GM12864 (cell line): ENCODE results near the gene BRD1.

Experiments
- DNase-seq: peaks from one replicate; pipeline ENCODE4 v3.0.0-alpha.2; 2011; ENCODE audit warnings: low read depth
- H3K4me3 ChIP-seq: 2 replicates; pipeline ENCODE4 v1.5.1; 2011; ENCODE audit warnings: mild to moderate bottlenecking, low read depth, low read length, control low read depth
- TF ChIP-seq, protein P1 (sequence below): IDR thresholded peaks from 2 replicates; pipeline ENCODE4 v1.5.1; 2011; ENCODE audit warnings: low read depth, mild to moderate bottlenecking, moderate library complexity, low read length, control low read depth, inconsistent platforms; ENCODE audit errors: missing control alignments

The BRD1 gene

DNA sequence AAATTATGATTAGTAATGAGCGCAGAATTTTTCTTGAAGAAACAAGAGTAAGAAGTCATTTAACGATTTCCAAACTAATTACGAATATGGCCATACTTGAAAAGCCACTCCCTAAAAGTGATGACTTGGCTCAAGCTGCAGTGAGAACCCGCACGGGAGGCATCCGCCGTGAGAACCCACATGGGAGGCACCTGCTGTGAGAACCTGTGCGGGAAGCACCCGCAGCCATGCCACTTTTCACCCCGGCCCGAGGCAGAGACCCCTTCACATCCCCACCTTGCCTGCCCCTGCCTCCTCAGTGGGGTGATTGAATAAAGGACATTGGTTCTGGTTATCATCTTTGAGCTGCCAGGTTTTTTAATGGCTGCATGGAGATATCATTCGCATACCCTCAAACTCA, 89.7 kb downstream of the BRD1 start:
- TF ChIP-seq, protein P1, sequence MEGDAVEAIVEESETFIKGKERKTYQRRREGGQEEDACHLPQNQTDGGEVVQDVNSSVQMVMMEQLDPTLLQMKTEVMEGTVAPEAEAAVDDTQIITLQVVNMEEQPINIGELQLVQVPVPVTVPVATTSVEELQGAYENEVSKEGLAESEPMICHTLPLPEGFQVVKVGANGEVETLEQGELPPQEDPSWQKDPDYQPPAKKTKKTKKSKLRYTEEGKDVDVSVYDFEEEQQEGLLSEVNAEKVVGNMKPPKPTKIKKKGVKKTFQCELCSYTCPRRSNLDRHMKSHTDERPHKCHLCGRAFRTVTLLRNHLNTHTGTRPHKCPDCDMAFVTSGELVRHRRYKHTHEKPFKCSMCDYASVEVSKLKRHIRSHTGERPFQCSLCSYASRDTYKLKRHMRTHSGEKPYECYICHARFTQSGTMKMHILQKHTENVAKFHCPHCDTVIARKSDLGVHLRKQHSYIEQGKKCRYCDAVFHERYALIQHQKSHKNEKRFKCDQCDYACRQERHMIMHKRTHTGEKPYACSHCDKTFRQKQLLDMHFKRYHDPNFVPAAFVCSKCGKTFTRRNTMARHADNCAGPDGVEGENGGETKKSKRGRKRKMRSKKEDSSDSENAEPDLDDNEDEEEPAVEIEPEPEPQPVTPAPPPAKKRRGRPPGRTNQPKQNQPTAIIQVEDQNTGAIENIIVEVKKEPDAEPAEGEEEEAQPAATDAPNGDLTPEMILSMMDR = no peak
- no peak for DNase-seq

DNA sequence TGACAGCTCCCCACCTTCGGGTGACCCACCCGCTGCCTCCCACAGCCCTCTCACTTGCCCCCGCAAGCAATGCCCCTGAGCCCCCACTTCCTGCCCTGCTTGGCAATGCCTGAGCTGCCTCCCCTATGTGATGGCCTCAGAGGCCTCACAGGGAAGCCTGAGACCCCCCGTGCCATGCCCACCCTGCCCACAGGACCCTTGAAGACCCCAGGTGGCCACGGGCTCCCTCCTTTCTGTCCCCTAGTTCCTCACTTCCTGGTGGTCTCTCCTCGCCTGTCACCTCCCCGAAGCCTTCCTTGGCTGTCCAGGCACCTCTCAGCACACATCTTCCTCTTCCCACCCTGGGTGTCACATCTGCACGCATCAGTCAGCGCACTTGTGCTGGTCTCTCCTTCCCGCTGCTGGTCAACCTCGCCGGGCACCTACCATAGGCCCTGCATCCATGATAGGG, 90.5 kb downstream of the BRD1 start:
- TF ChIP-seq, protein P1 = no peak
- no peak for DNase-seq
- no peak overlapping the region for H3K4me3 ChIP-seq

More for the DNA sequence above, 89.7 kb downstream of the BRD1 start:
- H3K4me3 ChIP-seq = no peak overlapping the region

DNA sequence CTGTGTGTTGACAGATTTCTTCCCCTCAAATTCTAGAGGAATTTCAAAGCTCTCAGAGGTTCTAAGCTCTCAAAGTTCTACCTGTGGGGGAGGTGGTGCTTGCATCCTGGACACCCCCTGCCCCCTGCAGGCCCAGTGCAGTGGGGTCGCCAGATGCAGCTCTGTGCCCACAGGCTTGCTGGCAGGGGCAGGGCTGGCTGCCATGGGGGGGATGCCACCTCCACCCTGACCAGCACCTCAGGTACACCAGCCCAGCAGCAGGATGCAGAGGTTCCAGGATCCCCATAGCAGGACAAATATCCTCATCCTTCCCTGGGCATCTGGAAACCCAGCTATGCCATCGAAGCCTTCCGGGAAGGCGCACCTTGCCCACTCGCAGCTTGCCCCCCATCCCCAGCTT, 91.1 kb downstream of the BRD1 start:
- DNase-seq = no peak
- H3K4me3 ChIP-seq = no peak overlapping the region
- TF ChIP-seq, protein P1 = no peak

DNA sequence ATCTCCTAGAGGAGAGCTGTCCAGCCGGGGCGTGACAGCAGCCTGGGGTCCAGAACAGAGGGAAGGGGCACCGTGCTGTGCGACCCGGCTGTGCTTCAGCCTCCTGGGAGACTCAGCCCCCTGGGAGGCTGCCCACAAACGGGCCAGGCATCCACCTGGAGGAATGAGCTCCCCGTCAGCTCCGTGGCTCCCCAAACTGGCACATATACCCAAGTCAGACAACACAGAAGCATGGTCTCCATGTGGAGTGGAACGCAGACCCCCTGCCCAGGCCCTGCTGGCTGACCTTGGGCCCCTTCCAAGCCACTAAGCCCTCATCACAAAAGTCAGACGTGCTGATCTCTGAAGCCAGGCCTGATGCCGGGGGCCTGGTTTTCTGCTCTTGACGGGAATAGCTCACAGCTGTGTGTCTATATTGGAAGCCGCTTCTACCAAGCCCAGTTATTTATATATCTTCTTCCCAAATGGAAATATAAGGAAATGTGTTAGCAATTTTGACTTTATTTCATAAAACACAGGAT, 91.7 kb downstream of the BRD1 start:
- H3K4me3 ChIP-seq = no peak overlapping the region
- DNase-seq = no peak
- TF ChIP-seq, protein P1 = no peak

DNA sequence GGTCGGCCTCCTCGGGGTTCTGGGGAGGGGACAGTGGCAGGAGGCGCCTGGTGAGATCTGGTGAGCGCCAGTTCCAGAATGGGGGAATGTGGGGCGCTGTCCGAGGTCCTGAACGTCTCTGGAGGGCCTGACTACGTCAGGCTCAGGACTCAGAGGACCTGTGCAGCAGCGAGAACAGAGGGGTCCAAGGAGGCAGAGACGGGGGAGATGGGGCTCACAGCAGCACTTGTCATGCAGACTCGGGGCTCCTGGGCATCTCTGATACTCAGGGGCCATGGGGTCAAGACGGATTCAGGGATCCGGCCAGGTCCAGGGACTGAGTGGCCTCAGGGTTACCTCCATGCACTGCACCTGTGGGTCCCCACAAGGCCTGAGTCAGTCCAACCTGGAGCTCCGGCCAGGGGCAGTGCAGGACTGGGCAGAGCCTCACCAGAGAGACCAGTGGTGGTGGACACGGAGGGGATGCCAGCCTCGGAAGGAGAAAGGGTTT, 92.2 kb downstream of the BRD1 start:
- no peak overlapping the region for H3K4me3 ChIP-seq
- DNase-seq = no peak
- TF ChIP-seq, protein P1 = no peak

DNA sequence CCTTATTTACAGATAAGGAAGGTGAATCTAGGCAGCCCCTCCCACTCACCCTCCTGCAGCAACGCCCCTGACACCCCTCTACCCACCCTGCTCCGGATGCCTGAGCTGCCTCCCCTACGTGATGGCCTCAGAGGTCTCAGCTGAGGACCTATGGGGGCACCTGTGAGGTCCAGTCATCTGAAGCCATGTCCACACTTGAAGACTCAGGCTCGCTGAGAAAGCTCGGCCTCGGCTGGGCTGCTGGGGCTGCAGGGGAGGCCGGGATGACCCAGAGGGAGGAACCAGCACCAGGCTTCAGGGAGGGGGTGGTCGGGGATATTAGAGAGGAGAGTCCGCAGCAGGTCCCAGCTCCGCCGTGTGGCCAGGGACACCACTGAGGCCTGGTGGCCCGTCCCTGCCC, 92.8 kb downstream of the BRD1 start:
- TF ChIP-seq, protein P1 = no peak
- DNase-seq = no peak
- H3K4me3 ChIP-seq = no peak overlapping the region

DNA sequence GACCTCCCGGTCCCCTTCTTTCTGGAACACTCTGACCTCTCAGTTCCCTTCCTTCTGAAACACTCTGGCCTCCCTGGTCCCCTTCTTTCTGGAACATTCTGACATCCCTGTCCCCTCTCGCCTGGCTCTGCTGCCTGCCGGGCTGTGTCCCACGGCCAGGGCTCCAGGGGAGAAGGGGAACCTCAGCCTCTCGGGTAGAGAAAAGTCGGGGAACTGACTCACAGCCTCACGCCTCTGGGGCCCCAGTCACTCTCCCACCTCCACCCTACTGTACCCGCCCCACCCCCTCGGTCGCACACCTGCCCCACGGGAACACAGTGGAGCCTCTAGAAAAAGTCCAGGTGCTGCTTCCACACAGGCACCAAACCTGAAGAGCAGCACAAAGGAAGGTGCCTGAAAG, 93.3 kb downstream of the BRD1 start:
- H3K4me3 ChIP-seq = no peak overlapping the region
- TF ChIP-seq, protein P1 = no peak
- no peak for DNase-seq
